ACHN (cell line): ENCODE data around the gene ZNF117.
"Not testable (repeated sequence)": the region's sequence is repeated elsewhere in the genome, so short reads cannot be mapped to it uniquely, and the experiment has no call there.

ENCODE experiments used
- DNase-seq: peaks from one replicate; pipeline ENCODE4 v3.0.0-alpha.2; 2015
- in situ Hi-C: cut with HindIII; loops from 2 replicates; pipeline ENCODE4 v1.10.0; 2017; ENCODE audit warnings: low sequenced_read_pairs, low pct_ligation_motif_present, low pct_unique_long_range_greater_than_20kb

Gene ZNF117

DNA sequence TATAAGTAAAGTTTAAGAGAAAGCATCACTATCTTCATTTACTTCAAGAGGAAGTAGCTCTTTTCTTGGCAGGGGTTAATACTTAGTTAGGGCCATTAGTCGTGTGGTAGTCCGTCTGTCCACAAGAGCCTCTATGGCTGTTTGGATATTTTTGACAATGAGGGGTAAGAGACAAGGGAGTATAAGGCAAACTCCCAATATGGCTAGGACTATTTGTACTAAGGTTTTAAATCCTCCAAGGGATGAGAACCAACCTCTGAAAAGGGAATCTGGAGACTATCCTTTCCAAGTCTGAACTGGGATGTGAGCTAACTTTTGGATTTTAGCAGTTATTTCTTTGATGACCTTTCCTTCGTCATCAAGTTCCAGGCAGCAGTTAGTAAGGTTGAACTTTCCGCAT is at the start of gene ZNF117:
TSS of gene ZNF117 (minus strand) at position 101 of the 400 bp plus-strand sequence.
- no peak for DNase-seq
- in situ Hi-C loops: no loop called here

DNA sequence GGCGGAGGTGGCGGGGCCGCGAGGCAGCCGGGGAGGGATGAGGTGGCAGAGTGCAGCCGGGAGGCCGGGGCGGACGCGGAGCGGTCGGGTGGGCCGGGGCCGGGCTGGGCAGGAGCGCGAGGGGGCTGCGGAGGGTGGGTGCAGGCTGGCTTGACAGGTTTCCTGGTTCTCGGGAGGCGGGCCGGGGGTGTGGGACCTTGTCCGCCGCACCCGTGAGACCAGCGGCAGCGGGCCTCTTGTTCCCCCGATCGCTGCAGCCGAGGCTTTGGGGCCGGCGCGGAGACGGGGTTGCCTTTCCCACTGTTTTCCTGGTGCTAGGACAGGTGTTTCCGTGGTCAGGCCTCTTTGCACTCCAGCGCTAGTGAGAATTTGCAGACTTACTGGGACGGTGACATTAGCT is 47.9 kb upstream of the ZNF117 start:
- in situ Hi-C loops: not testable (repeated sequence)
- peak; percentile 59 for DNase-seq

- peak; percentile 95 for DNase-seq
- in situ Hi-C loops: no loop called here
Measured at GRCh38 chr7:65037740-65038688, 47.2 kb upstream of the ZNF117 start.

- DNase-seq, in situ Hi-C loops: not testable (repeated sequence)
Measured at GRCh38 chr7:65036526-65036925, 45.7 kb upstream of the ZNF117 start.

DNA sequence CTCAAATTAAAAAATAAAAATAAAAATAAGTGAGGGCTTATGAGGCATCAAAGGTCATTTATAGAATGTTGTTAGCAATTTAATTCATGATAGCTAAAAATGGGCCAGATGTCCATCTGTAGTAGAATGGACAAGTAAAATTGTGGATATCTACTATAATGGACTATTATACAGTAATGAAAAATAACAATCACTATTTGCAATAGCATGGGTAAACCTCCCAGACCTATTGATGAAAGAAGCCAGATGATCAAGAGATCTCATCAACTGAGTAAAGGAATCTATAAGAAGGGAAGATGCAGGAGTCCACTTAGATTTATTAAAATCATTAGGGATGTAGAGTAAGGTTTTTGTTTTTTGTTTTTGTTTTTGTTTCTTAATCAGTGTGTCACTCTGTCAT is 44.6 kb upstream of the ZNF117 start:
- DNase-seq, in situ Hi-C loops: not testable (repeated sequence)

- in situ Hi-C loops: not testable (repeated sequence)
- peak; percentile 41 for DNase-seq
Measured at GRCh38 chr7:65034120-65034782, 43.4 kb upstream of the ZNF117 start.

DNA sequence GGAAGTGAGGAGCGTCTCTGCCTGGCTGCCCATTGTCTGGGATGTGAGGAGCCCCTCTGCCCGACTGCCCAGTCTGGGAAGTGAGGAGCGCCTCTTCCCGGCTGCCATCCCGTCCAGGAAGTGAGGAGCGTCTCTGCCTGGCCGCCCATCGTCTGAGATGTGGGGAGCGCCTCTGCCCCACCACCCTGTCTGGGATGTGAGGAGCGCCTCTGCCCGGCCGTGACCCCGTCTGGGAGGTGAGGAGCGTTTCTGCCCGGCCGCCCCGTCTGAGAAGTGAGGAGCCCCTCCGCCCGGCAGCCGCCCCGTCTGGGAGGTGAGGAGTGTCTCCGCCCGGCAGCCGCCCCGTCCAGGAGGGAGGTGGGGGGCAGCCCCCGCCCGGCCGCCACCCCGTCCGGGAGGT is 42.6 kb upstream of the ZNF117 start:
- DNase-seq, in situ Hi-C loops: not testable (repeated sequence)

GRCh38 chr7:65025023-65025422 is 34.2 kb upstream of the ZNF117 start:
- DNase-seq, in situ Hi-C loops: not testable (repeated sequence)

DNA sequence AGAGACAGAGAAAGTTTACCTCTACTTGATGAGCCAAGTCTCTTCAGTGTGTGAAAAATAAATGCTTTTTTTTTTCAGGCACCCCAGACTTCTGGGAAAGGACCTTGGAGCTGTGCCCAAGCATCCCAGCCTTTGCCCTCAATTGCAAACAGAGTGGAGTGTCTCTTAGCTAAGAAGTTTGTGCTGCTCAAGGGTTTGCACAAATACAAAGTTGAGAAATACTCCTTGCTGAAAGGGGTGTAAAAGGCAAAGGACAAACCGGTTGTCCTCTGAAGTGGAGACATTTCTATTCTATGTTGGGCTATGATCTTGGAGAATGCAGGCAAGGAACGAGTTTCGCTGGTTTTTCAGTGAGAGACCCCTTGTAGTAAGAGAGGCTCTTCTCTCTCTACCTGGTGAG is 30.1 kb upstream of the ZNF117 start:
- in situ Hi-C loops, DNase-seq: not testable (repeated sequence)

- DNase-seq, in situ Hi-C loops: not testable (repeated sequence)
Measured at GRCh38 chr7:65009881-65010280, 19.0 kb upstream of the ZNF117 start.

DNA sequence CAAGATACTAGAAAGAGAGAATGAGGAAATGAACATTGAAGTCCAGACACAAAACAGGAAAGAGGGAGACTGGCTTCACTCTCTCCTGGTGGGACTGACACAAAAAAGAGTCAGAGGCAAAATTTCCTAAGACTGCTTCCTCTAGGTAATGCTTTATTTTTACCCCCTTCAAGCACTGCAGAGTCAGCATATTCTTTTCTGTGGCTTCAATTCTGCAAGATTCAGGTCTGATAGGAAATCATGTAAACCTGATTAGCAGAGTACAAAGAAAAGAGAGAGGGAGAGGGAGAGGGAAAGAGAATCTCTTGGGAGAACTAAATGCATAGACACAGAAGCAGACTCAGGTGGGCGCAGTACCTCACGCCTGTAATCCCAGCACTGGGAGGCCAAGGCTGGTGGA is 18.6 kb upstream of the ZNF117 start:
- in situ Hi-C loops, DNase-seq: not testable (repeated sequence)

- DNase-seq, in situ Hi-C loops: not testable (repeated sequence)
Measured at GRCh38 chr7:65007036-65007435, 16.2 kb upstream of the ZNF117 start.

DNA sequence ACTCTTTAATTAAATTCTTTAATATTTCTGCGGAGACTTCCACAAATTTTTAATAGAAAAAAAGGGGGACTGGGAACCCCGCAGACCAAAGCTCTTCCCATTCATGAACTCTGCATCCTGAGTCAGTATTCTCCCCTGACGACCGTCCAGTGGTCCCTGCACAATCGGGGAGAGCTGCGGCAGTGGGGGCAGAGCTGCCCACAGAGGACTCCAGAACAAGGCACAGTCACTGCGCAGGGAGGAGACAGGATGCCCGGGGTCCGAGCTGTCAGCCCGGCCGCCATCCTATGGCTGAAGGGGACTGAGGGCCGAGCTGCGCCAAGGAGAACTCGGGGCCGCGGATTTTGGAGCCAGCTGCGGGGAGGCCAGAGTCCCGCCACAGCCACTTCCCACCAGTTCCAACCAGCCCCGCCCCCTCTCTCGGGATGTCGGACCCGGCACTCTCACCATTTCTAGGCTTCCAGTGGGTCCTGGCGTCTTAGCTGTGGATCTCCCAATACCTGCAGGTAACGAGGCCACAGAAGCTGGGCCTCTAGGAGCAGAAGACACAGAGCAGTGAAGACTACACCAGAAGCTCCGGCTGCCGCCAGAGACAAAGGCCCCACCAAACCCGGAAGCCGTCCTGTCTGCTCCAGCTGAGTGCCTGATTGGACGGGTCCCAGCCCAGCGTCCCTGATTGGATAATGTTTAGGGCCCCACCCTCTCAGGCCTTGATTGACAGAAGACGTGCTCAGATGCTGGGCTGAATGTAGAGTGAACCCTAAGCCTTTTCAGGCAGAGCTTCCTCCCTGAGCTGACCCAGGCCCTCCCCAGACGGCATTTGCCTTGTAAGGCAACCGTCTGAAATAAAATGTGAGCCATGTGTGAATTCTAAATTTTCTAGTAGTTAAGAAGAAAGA is 15.5 kb upstream of the ZNF117 start, which contains the start of gene ERV3-1:
TSS of gene ERV3-1 (minus strand) at position 594 of the 899 bp plus-strand sequence. CDS start 13,661 bp downstream, outside the sequence.
- in situ Hi-C loops: no loop called here

DNA sequence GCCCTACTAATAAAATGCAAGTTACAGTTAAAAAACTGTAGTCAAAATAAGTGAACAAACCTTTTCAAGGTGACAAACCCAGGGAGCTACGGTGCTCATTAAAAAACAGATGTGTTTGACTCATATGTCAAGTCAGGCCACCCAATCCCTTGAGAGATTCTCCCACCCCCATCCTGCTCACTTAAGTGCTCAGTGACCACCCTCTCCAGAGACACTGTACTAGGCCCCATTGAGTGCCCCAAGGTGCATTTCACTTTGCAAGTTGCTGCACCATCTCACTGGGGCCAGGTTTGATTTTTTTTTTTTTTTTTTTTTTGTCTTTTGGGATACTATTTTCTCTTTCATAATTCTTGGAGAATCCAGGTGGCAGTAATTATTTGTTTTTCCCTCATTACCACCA is 13.7 kb upstream of the ZNF117 start:
- DNase-seq: no peak
- in situ Hi-C loops: no loop called here

More for the DNA sequence above, 15.5 kb upstream of the ZNF117 start, which contains the start of gene ERV3-1:
- peak; percentile 98 for DNase-seq

DNA sequence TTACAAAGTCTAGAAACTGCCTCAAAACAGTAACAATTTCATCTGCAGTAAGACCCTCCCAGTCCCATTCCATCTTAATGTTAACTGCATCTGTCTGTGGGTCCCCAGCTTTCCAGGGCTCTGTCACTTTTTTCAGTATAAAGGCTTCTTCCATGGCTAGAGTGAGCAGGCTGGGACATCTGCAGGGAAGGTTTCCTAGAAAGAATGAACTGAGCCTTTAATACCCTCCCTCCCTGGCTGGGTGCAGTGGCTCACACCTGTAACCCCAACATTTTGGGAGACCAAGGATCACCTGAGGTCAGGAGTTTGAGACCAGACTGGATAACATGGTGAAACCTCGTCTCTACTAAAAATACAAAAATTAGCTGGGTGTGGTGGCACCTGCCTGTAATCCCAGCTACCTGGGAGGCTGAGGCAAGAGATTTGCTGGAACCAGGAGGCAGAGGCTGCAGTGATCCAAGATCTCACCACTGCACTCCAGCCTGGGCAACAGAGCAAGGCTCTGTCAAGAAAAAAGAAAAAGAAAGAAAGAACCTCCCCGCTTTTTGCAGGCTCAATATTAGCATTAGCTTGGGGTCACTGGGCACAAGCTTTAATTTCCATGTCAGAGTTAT is 12.2 kb upstream of the ZNF117 start:
- in situ Hi-C loops: no loop called here
- DNase-seq: no peak

- in situ Hi-C loops: no loop called here
- no peak for DNase-seq
Measured at GRCh38 chr7:65001291-65001814, 10.5 kb upstream of the ZNF117 start.

- in situ Hi-C loops: no loop called here
- no peak for DNase-seq
Measured at GRCh38 chr7:64999165-65000004, 8.5 kb upstream of the ZNF117 start.
